ENCODE measurements around the gene PKD2. TPM values are rescaled to one million over a fixed set of nuclear protein-coding genes. Genes with fewer than 3 reads are reported as not detected.
"Not testable (repeated sequence)": the region's sequence is repeated elsewhere in the genome, so short reads cannot be mapped to it uniquely, and the experiment has no call there.

PKD2 gene
- total RNA-seq, 2 donors from 2014 or later: 7.3 to 9.1 TPM

GRCh38 chr4:88104902-88105610, 97.6 kb downstream of the PKD2 start:
- no peak overlapping the region for H3K4me3 Mint-ChIP-seq
- DNase-seq (no peak), ATAC-seq (replicated peaks in 1 of 2) (no peak)
- H3K27me3 Mint-ChIP-seq (ENCODE audit: low read depth): no peaks in the 10 kb centered on the region
- H3K27ac Mint-ChIP-seq: no peak overlapping the region
- H3K4me1 Mint-ChIP-seq (ENCODE audit: low read depth): peaks cover 22% of the 10 kb centered on the region
- no peaks in the 10 kb centered on the region for H3K9me3 Mint-ChIP-seq
- no peaks in the 10 kb centered on the region for H3K36me3 Mint-ChIP-seq (ENCODE audit: insufficient read depth in 2 of 2)

GRCh38 chr4:88106205-88106604, 98.8 kb downstream of the PKD2 start:
- no peaks in the 10 kb centered on the region for H3K27me3 Mint-ChIP-seq (ENCODE audit: low read depth)
- no peaks in the 10 kb centered on the region for H3K36me3 Mint-ChIP-seq (ENCODE audit: insufficient read depth in 2 of 2)
- ATAC-seq (replicated peaks in 1 of 2) (peak; percentile 79 to 85), DNase-seq (no peak)
- H3K4me1 Mint-ChIP-seq (ENCODE audit: low read depth): peaks cover 22% of the 10 kb centered on the region
- no peak overlapping the region for H3K27ac Mint-ChIP-seq
- H3K4me3 Mint-ChIP-seq: no peak overlapping the region
- no peaks in the 10 kb centered on the region for H3K9me3 Mint-ChIP-seq

- Mint-ChIP-seq H3K9me3 (no peaks in the 10 kb centered on the region), H3K4me1 (ENCODE audit: low read depth) (peaks cover 22% of the 10 kb centered on the region), H3K36me3 (ENCODE audit: insufficient read depth in 2 of 2) (no peaks in the 10 kb centered on the region), H3K27me3 (ENCODE audit: low read depth) (no peaks in the 10 kb centered on the region), H3K4me3 (no peak overlapping the region), H3K27ac (no peak overlapping the region)
- DNase-seq (no peak), ATAC-seq (replicated peaks in 1 of 2) (no peak)
These were observed 100.1 kb downstream of the PKD2 start for GRCh38 chr4:88107406-88108107.

- not testable (repeated sequence) for H3K27ac Mint-ChIP-seq; DNase-seq; H3K4me3 Mint-ChIP-seq; H3K9me3 Mint-ChIP-seq; H3K36me3 Mint-ChIP-seq (ENCODE audit: insufficient read depth in 2 of 2); ATAC-seq (replicated peaks in 1 of 2); H3K27me3 Mint-ChIP-seq (ENCODE audit: low read depth)
- peaks cover 22% of the 10 kb centered on the region for H3K4me1 Mint-ChIP-seq (ENCODE audit: low read depth)
These were observed 100.7 kb downstream of the PKD2 start for GRCh38 chr4:88108108-88108465.

- no peaks in the 10 kb centered on the region for H3K36me3 Mint-ChIP-seq (ENCODE audit: insufficient read depth in 2 of 2)
- no peak for DNase-seq
- no peak for ATAC-seq (replicated peaks in 1 of 2)
- no peaks in the 10 kb centered on the region for H3K27me3 Mint-ChIP-seq (ENCODE audit: low read depth)
- no peaks in the 10 kb centered on the region for H3K9me3 Mint-ChIP-seq
- H3K4me1 Mint-ChIP-seq (ENCODE audit: low read depth): peaks cover 22% of the 10 kb centered on the region
- H3K4me3 Mint-ChIP-seq: no peak overlapping the region
- no peak overlapping the region for H3K27ac Mint-ChIP-seq
These were observed 101.3 kb downstream of the PKD2 start for GRCh38 chr4:88108747-88109122.

- Mint-ChIP-seq H3K4me1 (ENCODE audit: low read depth) (peaks cover 22% of the 10 kb centered on the region), H3K9me3 (no peaks in the 10 kb centered on the region), H3K4me3 (no peak overlapping the region), H3K27me3 (ENCODE audit: low read depth) (no peaks in the 10 kb centered on the region), H3K36me3 (ENCODE audit: insufficient read depth in 2 of 2) (no peaks in the 10 kb centered on the region), H3K27ac (no peak overlapping the region)
- ATAC-seq (replicated peaks in 1 of 2) (no peak), DNase-seq (no peak)
These were observed 101.9 kb downstream of the PKD2 start for GRCh38 chr4:88109123-88109881.

GRCh38 chr4:88110826-88111225, 103.4 kb downstream of the PKD2 start:
- ATAC-seq (replicated peaks in 1 of 2) (no peak), DNase-seq (no peak)
- Mint-ChIP-seq H3K4me1 (ENCODE audit: low read depth) (peaks cover 17% of the 10 kb centered on the region), H3K4me3 (no peak overlapping the region), H3K36me3 (ENCODE audit: insufficient read depth in 2 of 2) (no peaks in the 10 kb centered on the region), H3K27me3 (ENCODE audit: low read depth) (no peaks in the 10 kb centered on the region), H3K27ac (no peak overlapping the region), H3K9me3 (no peaks in the 10 kb centered on the region)

GRCh38 chr4:88112856-88113255, 105.4 kb downstream of the PKD2 start:
- no peaks in the 10 kb centered on the region for H3K36me3 Mint-ChIP-seq (ENCODE audit: insufficient read depth in 2 of 2)
- no peak for ATAC-seq (replicated peaks in 1 of 2)
- no peak for DNase-seq
- no peak overlapping the region for H3K27ac Mint-ChIP-seq
- no peaks in the 10 kb centered on the region for H3K4me1 Mint-ChIP-seq (ENCODE audit: low read depth)
- no peak overlapping the region for H3K4me3 Mint-ChIP-seq
- no peaks in the 10 kb centered on the region for H3K27me3 Mint-ChIP-seq (ENCODE audit: low read depth)
- H3K9me3 Mint-ChIP-seq: no peaks in the 10 kb centered on the region

GRCh38 chr4:88115587-88115986, 108.2 kb downstream of the PKD2 start:
- Mint-ChIP-seq H3K4me3 (no peak overlapping the region), H3K27me3 (ENCODE audit: low read depth) (no peaks in the 10 kb centered on the region), H3K36me3 (ENCODE audit: insufficient read depth in 2 of 2) (peaks cover 4 to 13% of the 10 kb centered on the region in 2 donors), H3K27ac (no peak overlapping the region), H3K9me3 (peaks cover 5 to 8% of the 10 kb centered on the region in 2 donors), H3K4me1 (ENCODE audit: low read depth) (no peaks in the 10 kb centered on the region)
- ATAC-seq (replicated peaks in 1 of 2) (no peak), DNase-seq (no peak)

GRCh38 chr4:88119943-88120342, 112.5 kb downstream of the PKD2 start:
- no peak for ATAC-seq (replicated peaks in 1 of 2)
- peaks cover 12 to 20% of the 10 kb centered on the region in 2 donors for H3K36me3 Mint-ChIP-seq (ENCODE audit: insufficient read depth in 2 of 2)

GRCh38 chr4:88122260-88122659, 114.8 kb downstream of the PKD2 start:
- H3K27me3 Mint-ChIP-seq (ENCODE audit: low read depth); H3K4me3 Mint-ChIP-seq; ATAC-seq (replicated peaks in 1 of 2); DNase-seq; H3K27ac Mint-ChIP-seq; H3K4me1 Mint-ChIP-seq (ENCODE audit: low read depth): not testable (repeated sequence)
- peaks cover 12 to 20% of the 10 kb centered on the region in 2 donors for H3K36me3 Mint-ChIP-seq (ENCODE audit: insufficient read depth in 2 of 2)
- peaks cover 13 to 16% of the 10 kb centered on the region in 2 donors for H3K9me3 Mint-ChIP-seq

More at GRCh38 chr4:88119943-88120342, 112.5 kb downstream of the PKD2 start:
- no peak for DNase-seq
- Mint-ChIP-seq H3K27me3 (ENCODE audit: low read depth) (no peaks in the 10 kb centered on the region), H3K27ac (no peak overlapping the region), H3K4me1 (ENCODE audit: low read depth) (no peaks in the 10 kb centered on the region), H3K9me3 (peaks cover 11 to 13% of the 10 kb centered on the region in 2 donors), H3K4me3 (no peak overlapping the region)
